Calu3 (cell line): ENCODE data around the gene RRP1. TPM values are rescaled to one million over a fixed set of nuclear protein-coding genes. Genes with fewer than 3 reads are reported as not detected.

Source experiments
- BruUV-seq: library from RNA; stranded (reverse); fragments of 400-500 nt; replicated peaks from 2 replicates; lab custom pipeline; 2021; lab: Mats Ljungman, UMichigan
- CTCF ChIA-PET: fragments of 300-600 bp; sonication (Branson Sonifier 250); formaldehyde crosslinking; loops from one replicate; lab custom pipeline; 2022; ENCODE audit warnings: antibody characterized with exemption; lab: Charles Lee
- DNase-seq: peaks from one replicate; pipeline ENCODE4 v3.0.0; 2022
- H3K27ac Mint-ChIP-seq: one replicate; pipeline ENCODE4 v1.8.0; 2022; ENCODE audit warnings: mixed read lengths; ENCODE audit not compliant: unreplicated experiment
- H3K27me3 Mint-ChIP-seq: one replicate; pipeline ENCODE4 v1.8.0; 2022; ENCODE audit warnings: mixed read lengths; ENCODE audit not compliant: unreplicated experiment
- H3K36me3 Mint-ChIP-seq: one replicate; pipeline ENCODE4 v1.8.0; 2022; ENCODE audit warnings: mild to moderate bottlenecking, moderate library complexity, mixed read lengths; ENCODE audit not compliant: insufficient read depth, unreplicated experiment
- H3K4me1 Mint-ChIP-seq: one replicate; pipeline ENCODE4 v1.8.0; 2022; ENCODE audit warnings: mild to moderate bottlenecking, low read depth, mixed read lengths; ENCODE audit not compliant: unreplicated experiment
- H3K4me3 Mint-ChIP-seq: one replicate; pipeline ENCODE4 v1.8.0; 2022; ENCODE audit warnings: mild to moderate bottlenecking, low read depth, moderate library complexity, mixed read lengths; ENCODE audit not compliant: unreplicated experiment
- H3K9me3 Mint-ChIP-seq: one replicate; pipeline ENCODE4 v1.8.0; 2022; ENCODE audit warnings: low read depth, mixed read lengths; ENCODE audit not compliant: unreplicated experiment
- intact Hi-C: fragments of 100-400 bp; cut with micrococcal nuclease; formaldehyde crosslinking; loops from one replicate; pipeline ENCODE4 v1.10.0; 2022; ENCODE audit not compliant: unreplicated experiment
- total RNA-seq: library from RNA; stranded (reverse); gene quantifications from 2 replicates; pipeline ENCODE4 v1.2.3, GENCODE V29; 2022
- TF ChIP-seq, protein P1 (sequence below): fragments of 200-600 bp; IDR thresholded peaks from one replicate; pipeline ENCODE4 v1.8.0; 2022; ENCODE audit warnings: antibody characterized with exemption; ENCODE audit not compliant: unreplicated experiment

The RRP1 gene
- total RNA-seq, 1 experiment from 2014 or later: 37.2 TPM

DNA sequence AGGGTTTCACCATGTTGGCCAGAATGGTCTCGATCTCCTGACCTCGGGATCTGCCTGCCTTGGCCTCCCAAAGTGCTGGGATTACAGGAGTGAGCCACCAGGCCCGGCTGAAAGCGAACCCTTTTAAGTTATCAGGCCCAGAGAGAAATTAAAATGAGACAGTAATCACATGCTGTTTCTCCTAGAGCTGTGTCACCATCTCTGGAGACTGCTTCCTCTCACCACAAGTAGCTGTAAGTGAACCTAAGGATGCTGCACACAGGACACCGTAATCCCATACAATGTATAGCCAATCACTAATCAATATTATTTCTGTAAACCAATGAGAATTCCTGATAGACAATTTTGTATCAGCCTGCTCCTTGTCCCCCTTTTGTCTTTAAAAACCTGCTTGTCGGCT, 7.5 kb upstream of the RRP1 start:
- no TSS peak for BruUV-seq
- Mint-ChIP-seq H3K27me3 (no peaks in the 10 kb centered on the region), H3K4me1 (peaks cover 41% of the 10 kb centered on the region), H3K4me3 (no peak overlapping the region), H3K9me3 (no peaks in the 10 kb centered on the region), H3K36me3 (peaks cover 37% of the 10 kb centered on the region), H3K27ac (peak overlapping the region; percentile 90)
- CTCF ChIA-PET: interaction anchor here (0.7 kb wide), 1 partner anchor 25 kb away, joined by 3 read pairs; no protein-coding TSS in a partner anchor
- intact Hi-C loops: no loop called here
- TF ChIP-seq, protein P1, sequence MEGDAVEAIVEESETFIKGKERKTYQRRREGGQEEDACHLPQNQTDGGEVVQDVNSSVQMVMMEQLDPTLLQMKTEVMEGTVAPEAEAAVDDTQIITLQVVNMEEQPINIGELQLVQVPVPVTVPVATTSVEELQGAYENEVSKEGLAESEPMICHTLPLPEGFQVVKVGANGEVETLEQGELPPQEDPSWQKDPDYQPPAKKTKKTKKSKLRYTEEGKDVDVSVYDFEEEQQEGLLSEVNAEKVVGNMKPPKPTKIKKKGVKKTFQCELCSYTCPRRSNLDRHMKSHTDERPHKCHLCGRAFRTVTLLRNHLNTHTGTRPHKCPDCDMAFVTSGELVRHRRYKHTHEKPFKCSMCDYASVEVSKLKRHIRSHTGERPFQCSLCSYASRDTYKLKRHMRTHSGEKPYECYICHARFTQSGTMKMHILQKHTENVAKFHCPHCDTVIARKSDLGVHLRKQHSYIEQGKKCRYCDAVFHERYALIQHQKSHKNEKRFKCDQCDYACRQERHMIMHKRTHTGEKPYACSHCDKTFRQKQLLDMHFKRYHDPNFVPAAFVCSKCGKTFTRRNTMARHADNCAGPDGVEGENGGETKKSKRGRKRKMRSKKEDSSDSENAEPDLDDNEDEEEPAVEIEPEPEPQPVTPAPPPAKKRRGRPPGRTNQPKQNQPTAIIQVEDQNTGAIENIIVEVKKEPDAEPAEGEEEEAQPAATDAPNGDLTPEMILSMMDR: no peak
- DNase-seq: no peak

DNA sequence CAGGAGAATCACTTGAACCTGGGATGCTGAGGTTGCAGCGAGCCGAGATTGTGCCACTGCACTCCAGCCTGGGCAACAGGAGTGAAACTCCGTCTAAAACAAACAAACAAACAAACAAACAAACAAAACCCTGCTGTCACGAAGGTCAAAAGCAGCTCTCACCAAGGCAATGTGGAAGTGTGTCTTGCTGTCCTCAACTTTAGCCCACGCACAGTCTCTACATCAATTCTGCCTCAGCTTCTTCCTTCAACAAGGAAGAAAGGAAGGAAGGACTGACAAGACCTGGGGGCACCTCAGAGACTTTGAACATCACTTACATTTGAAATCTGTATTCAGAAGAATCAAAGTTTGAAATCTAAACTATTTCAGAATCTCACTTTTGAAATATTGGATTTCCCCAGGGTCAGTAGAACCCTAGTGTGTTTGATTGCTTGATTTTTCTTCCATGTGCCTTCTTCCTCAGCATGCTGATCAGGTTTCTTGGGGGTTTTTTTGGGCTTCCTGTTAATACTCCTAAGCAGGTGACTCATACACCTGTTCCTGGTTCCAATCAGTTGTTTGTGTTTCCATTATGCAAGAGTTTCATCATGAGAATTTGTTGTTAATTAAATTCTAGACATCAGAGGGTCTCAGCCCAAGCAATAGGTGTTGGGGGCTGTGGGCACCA, 6.8 kb upstream of the RRP1 start:
- intact Hi-C loops: no loop called here
- CTCF ChIA-PET: interaction anchor here (0.7 kb wide), 1 partner anchor 26 kb away, joined by 3 read pairs; no protein-coding TSS in a partner anchor
- DNase-seq: peak; percentile 45
- Mint-ChIP-seq H3K4me3 (no peak overlapping the region), H3K4me1 (peaks cover 41% of the 10 kb centered on the region), H3K9me3 (no peaks in the 10 kb centered on the region), H3K27ac (peak overlapping the region; percentile 90), H3K36me3 (peaks cover 32% of the 10 kb centered on the region), H3K27me3 (no peaks in the 10 kb centered on the region)
- TF ChIP-seq, protein P1: no peak
- BruUV-seq: TSS peak; percentile 81

DNA sequence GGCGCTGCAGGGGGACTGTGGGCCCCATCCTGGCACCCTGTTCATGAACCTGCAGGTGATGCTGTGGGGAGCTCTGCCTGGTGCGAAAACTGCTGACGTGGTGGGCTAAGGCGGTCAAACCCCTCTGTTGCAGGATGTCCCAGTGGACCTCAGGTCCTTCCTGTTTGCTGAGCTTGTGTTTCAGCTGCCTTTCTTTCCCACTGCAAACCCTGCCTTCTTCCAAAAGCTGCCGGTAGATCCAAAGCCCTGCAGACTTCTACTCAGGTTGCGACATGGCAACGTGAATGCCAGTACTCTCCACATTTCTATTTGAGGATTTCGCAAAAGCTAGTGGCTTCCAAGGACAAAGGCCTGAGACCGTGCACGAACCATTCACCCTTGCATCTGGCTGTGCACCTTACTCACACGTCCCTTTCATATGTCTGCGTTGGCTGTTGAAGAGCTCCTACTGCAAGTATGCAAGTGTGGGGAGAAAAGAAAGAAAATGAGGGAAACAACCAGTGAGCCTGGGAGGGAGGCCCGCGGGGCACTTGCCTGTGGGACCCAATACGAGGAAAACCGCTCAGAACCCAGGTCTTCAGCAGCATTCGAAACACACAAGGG, 6.2 kb upstream of the RRP1 start:
- BruUV-seq: no TSS peak
- H3K27me3 Mint-ChIP-seq: no peaks in the 10 kb centered on the region
- peak overlapping the region; percentile 90 for H3K27ac Mint-ChIP-seq
- intact Hi-C loops: no loop called here
- TF ChIP-seq, protein P1: no peak
- CTCF ChIA-PET: no interaction called here
- DNase-seq: no peak
- no peak overlapping the region for H3K4me3 Mint-ChIP-seq
- peaks cover 28% of the 10 kb centered on the region for H3K36me3 Mint-ChIP-seq
- peaks cover 39% of the 10 kb centered on the region for H3K4me1 Mint-ChIP-seq
- H3K9me3 Mint-ChIP-seq: no peaks in the 10 kb centered on the region

DNA sequence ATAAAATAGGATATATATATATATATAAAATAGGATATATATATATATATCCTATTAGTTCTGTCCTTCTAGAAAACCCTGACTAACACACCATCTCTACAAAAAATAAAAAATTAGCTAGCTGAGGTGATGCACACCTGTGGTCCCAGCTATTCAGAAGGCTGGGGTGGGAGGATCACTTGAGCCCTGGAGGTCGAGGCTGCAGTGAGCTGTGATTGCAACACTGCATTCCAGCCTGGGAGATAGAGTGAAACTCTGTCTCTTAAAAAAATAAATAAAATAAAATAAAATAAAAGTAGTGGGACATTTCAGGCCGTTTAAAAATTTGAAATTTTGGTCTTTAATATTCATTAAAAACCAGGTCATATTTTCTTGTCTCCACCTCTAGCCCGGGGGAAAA, 4.2 kb upstream of the RRP1 start:
- H3K27ac Mint-ChIP-seq: no peak overlapping the region
- H3K4me3 Mint-ChIP-seq: no peak overlapping the region
- H3K9me3 Mint-ChIP-seq: no peaks in the 10 kb centered on the region
- DNase-seq: no peak
- intact Hi-C loops: no loop called here
- CTCF ChIA-PET: no interaction called here
- BruUV-seq: no TSS peak
- H3K4me1 Mint-ChIP-seq: peaks cover 28% of the 10 kb centered on the region
- H3K27me3 Mint-ChIP-seq: no peaks in the 10 kb centered on the region
- H3K36me3 Mint-ChIP-seq: peaks cover 35% of the 10 kb centered on the region
- TF ChIP-seq, protein P1: no peak
